AG09309 (cell line): ENCODE data around the gene CIZ1.
A peak's percentile ranks its signal among the peaks of the same experiment; 100 is the strongest.
"Not testable (repeated sequence)": the region's sequence is repeated elsewhere in the genome, so short reads cannot be mapped to it uniquely, and the experiment has no call there.

ENCODE experiments used
- DNase-seq: peaks from one replicate; pipeline ENCODE4 v3.0.0-alpha.2; 2010; ENCODE audit warnings: low read depth
- H3K4me3 ChIP-seq: 2 replicates; pipeline ENCODE4 v1.5.1; 2011; ENCODE audit warnings: mild to moderate bottlenecking, low read depth, low read length, moderate library complexity; ENCODE audit not compliant: control insufficient read depth
- TF ChIP-seq, protein P1 (sequence below): IDR thresholded peaks from 2 replicates; pipeline ENCODE4 v1.5.1; 2011; ENCODE audit warnings: mild to moderate bottlenecking, low read depth, low read length, inconsistent platforms; ENCODE audit not compliant: insufficient read depth, control insufficient read depth; ENCODE audit errors: missing control alignments

The CIZ1 gene

DNA sequence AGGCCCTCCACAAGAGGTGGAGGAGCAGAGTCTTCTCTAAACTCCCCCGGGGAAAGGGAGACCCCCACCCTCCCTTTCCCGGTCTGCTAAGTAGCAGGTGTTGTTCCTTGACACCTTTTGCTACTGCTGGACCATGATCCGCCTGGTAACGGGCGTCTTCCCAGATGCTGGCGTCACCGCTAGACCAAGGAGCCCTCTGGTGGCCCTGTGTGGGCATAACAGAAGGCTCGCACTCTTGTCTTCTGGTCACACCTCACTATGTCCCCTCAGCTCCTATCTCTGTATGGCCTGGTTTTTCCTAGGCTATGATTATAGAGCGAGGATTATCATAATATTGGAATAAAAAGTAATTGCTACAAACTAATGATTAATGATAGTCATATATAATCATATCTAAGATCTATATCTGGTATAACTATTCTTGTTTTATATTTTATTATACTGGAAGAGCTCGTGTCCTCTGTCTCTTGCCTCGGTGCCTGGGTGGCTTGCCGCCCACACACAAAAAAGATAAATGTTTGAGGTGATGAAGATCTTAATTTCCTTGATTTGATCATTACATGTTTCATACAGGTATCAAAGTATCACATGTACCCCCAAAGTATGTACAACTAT, 61.3 kb downstream of the CIZ1 start:
- TF ChIP-seq, protein P1, sequence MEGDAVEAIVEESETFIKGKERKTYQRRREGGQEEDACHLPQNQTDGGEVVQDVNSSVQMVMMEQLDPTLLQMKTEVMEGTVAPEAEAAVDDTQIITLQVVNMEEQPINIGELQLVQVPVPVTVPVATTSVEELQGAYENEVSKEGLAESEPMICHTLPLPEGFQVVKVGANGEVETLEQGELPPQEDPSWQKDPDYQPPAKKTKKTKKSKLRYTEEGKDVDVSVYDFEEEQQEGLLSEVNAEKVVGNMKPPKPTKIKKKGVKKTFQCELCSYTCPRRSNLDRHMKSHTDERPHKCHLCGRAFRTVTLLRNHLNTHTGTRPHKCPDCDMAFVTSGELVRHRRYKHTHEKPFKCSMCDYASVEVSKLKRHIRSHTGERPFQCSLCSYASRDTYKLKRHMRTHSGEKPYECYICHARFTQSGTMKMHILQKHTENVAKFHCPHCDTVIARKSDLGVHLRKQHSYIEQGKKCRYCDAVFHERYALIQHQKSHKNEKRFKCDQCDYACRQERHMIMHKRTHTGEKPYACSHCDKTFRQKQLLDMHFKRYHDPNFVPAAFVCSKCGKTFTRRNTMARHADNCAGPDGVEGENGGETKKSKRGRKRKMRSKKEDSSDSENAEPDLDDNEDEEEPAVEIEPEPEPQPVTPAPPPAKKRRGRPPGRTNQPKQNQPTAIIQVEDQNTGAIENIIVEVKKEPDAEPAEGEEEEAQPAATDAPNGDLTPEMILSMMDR, result peak; percentile 17
- not testable (repeated sequence) for DNase-seq, H3K4me3 ChIP-seq

DNA sequence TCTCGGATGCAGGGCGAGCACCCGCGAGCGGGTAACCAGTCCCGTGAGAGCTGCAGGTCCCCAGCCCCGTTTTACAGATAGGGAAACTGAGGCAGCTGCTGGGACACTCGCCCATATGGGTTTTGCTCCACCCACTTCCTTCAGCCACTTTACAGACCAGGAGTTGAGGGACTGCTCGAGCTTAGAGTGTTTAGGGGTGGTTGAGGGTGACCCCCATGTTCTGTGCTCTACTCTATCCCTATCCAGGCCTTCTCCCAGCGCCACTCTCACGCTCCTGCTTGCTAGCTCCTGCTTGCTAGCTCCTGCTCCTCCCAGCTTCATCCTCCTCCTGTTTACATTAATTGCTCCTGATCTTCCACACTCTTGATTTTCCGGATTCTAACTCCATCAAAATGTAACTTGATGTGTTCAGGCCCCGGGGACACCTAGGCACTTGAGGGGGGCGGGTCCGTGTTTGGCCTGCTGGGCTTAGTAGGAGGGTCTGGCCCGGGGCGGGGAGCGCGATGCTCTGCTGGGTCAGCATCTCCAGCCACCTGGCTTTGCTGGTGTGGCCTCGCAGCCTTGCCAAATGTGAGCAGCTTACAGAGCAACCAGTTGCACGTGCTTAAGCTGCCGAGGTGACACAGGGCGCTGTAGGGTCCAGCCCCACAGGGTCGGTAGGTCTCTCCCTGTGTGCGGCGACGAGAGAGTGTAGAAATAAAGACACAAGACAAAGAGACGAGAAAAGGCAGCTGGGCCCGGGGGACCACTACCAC, 62.4 kb downstream of the CIZ1 start:
- DNase-seq, result no peak
- TF ChIP-seq, protein P1, result no peak
- peak overlapping the region; percentile 52 for H3K4me3 ChIP-seq

DNA sequence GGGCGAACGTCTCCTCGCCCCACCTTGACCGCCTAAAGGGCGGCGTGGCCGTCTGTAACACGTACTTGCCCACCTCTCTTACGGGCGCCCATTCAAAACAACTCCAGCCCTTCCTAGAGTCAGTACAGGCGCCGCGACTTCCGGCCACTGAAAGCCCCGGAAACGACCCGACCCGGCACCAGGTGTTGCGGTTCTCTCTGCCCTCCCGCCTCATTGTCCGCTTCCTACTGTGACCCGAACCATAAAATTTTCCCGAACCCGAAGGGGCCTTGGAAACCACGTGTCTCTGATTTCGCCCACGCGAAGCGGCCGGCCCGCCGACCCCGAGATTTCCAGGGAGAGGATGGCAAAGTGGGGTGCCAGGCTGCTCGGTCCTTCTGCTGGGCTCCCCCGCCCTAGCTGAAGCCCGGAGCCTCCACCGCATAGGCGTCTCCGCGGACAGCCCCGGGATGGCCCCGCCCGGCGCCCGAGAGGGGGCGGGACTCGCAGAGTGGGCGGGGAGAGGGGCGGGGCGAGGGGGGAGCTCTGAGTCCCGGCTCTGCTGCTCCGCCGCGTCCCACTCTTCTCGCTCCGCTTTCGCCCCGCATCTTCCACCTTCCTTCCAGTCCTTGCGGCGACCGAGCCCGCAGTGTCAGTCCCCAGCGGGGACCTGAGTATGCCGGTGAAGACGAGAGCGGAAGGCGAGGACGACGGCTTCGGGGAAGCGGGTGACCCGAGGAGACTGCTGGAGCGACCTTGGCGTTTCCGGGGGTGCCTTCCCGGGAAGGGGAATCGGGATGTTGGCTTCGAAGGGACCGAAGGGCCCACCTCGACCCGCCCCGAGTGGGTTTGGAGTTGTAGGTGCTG, 63.2 kb downstream of the CIZ1 start:
- TF ChIP-seq, protein P1, result no peak
- peak; percentile 67 for DNase-seq
- H3K4me3 ChIP-seq, result peak overlapping the region; percentile 52

DNA sequence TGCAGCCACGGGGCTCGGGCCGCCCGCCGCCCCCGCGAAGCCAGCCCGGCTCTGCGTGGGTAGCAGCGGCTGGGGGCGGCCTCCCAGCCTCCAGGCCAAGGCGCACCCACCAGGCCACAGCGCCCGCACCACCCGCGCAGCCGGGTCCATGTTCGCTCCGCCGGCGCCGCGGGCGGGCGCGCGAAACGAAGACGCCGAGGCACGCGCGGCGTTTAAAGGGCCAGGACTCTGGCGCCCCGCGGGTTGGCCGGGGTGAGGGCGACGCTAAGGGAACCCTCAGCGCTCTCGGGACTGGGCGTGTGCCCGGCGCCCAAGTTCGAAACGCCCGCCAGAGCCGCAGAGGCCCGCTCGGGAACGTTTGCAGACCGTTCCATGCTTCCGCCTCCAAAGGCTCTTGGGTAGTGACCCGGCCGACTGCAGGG, 63.8 kb downstream of the CIZ1 start, which contains the start of gene PTGES2:
PTGES2 (minus strand) TSS at position 162 of the 422 bp plus-strand sequence; CDS start at position 150, 12 bp downstream.
- TF ChIP-seq, protein P1, result no peak
- peak; percentile 51 for DNase-seq
- peak within 1 kb of the TSS; percentile 52 for H3K4me3 ChIP-seq

DNA sequence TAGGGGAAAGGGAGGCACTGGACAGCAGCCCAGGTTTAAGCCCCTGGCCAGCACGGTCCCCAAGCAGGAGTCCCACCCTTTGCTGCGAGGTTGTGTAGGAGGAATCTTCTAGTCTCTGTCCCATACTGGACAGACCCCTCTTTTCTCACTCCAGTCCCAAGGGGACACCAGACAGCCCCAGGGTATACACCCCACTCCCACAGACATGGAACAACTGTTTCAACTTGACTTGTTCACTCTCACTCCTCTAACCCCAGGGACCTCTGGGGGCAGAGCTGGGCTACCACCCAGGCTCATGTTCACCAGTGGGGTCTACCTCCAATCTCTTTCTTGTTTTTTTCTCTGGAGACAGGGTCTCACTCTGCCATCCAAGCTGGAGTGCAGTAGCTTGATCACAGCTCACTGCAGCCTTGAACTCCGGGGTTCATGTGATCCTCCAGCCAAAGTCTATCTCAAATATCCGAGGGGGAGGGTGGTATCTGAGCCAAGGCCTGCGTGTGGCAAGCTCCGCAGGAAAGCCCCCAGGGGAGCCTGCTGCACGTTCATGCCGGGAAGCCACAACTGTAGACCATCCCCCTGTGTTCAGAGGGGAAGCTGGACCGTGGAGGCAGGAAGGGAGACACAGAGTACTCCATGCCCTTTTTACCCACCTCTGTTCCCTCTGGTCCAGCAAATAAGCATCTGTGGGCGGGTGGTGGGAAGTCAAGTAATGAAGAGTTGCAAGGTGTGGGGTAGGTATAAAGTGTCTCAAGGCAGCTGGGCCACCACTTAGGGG, 65.6 kb downstream of the CIZ1 start:
- H3K4me3 ChIP-seq, result peak overlapping the region; percentile 5; the same call in 1 of the 2 replicates
- DNase-seq, result no peak
- TF ChIP-seq, protein P1, result no peak

DNA sequence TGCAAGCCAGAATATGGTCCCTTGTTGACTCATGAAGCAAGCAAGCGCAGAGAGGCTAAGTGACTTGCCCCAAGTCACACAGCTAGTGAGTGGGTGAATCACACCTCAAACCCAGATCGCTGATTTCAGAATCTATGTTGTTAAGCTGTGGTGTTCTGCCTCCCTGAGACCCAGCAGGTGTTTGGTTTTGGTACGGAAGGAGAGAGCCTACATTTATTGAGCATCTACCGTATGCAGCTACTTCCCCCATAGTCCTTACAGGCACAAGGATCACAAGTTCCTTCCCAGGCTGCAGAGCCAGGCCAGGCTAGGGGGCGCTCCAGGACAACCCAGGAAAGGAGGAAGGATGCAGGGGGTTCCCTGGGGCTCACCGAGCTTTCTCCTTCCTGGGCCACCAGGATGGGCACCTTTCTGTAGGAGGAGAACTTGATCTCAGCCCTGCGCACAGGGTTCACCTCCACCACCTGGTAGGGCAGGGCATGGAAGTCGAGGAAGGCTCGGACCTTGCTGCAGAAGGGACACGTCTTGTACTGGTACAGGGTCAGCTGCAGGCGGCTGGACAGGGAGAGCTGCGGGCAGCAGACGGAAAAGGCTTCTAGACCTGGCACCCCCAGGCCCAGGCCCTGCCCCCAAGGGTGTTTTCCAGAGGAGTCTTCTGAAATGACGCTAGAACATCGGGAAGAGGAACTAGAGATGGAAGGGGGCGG, 66.3 kb downstream of the CIZ1 start:
- TF ChIP-seq, protein P1, result peak; percentile 72
- DNase-seq, result no peak
- H3K4me3 ChIP-seq, result no peak overlapping the region
